Tibial nerve (tissue), 4 donors: ENCODE data around the gene NTM. TPM values are rescaled to one million over a fixed set of nuclear protein-coding genes. Genes with fewer than 3 reads are reported as not detected.

Experiments used
- DNase-seq, 2 donors: peaks; one replicate each; pipeline ENCODE4 v3.0.0-alpha.2; 2019; ENCODE audit warnings: low spot score in 2 of 2
- H3K27ac ChIP-seq, 4 donors: fragments of 200-600 bp; sonication (generic) in 3 of 4; one replicate each; pipeline ENCODE4 v1.5.1; 2017 to 2019; ENCODE audit warnings: mild to moderate bottlenecking in 1 of 4
- H3K27me3 ChIP-seq, 2 donors: fragments of 200-600 bp; sonication (generic) in 1 of 2; one replicate each; pipeline versions ENCODE4 v1.5.1 to v1.6.0; 2017 to 2019
- H3K36me3 ChIP-seq, 3 donors: fragments of 200-600 bp; sonication (generic); one replicate each; pipeline ENCODE4 v1.5.1; 2018 to 2019
- H3K4me1 ChIP-seq, 4 donors: fragments of 200-600 bp; sonication (generic) in 3 of 4; one replicate each; pipeline ENCODE4 v1.5.1; 2017 to 2019
- H3K4me3 ChIP-seq, 4 donors: fragments of 200-600 bp; sonication (generic) in 3 of 4; one replicate each; pipeline ENCODE4 v1.5.1; 2017 to 2019; ENCODE audit warnings: mild to moderate bottlenecking in 1 of 4, moderate library complexity in 1 of 4
- H3K9me3 ChIP-seq, 4 donors: fragments of 200-600 bp; sonication (generic) in 3 of 4; one replicate each; pipeline ENCODE4 v1.5.1; 2017 to 2019
- EP300 ChIP-seq, 2 donors: sonication (generic); formaldehyde crosslinking; IDR thresholded peaks; one replicate each; pipeline ENCODE4 v1.6.1; 2017; ENCODE audit warnings: antibody characterized with exemption in 2 of 2, mild to moderate bottlenecking in 1 of 2
- POLR2A ChIP-seq, 2 donors: fragments of 450-650 bp; IDR thresholded peaks; one replicate each; pipeline ENCODE4 v1.6.1; 2017; ENCODE audit warnings: antibody characterized with exemption in 2 of 2, mild to moderate bottlenecking in 2 of 2, moderate library complexity in 2 of 2
- WGBS, 2 donors: methylation state at CpG; one replicate each; pipeline ENCODE4 v1.1.5; 2018; 5-methylcytosine and 5-hydroxymethylcytosine counted together
- total RNA-seq, 4 donors: library from RNA; depleted of rRNA; stranded (reverse); fragments of >200 nt; gene quantifications; one replicate each; pipeline ENCODE4 v1.1.0, GENCODE V29; 2016
- TF ChIP-seq, protein P1 (sequence below), 5 experiments: fragments of 200-600 bp in 3 of 5; fragments of 450-650 bp in 2 of 5; sonication (generic) in 3 of 5; IDR thresholded peaks; one replicate each; pipeline ENCODE4 v1.5.1; 2016 to 2019; ENCODE audit warnings: antibody characterized with exemption in 5 of 5, mild to moderate bottlenecking in 3 of 5, moderate library complexity in 2 of 5

Gene NTM
- total RNA-seq, 4 donors from 2014 or later = 3.7 to 11.4 (median 10.8) TPM

DNA sequence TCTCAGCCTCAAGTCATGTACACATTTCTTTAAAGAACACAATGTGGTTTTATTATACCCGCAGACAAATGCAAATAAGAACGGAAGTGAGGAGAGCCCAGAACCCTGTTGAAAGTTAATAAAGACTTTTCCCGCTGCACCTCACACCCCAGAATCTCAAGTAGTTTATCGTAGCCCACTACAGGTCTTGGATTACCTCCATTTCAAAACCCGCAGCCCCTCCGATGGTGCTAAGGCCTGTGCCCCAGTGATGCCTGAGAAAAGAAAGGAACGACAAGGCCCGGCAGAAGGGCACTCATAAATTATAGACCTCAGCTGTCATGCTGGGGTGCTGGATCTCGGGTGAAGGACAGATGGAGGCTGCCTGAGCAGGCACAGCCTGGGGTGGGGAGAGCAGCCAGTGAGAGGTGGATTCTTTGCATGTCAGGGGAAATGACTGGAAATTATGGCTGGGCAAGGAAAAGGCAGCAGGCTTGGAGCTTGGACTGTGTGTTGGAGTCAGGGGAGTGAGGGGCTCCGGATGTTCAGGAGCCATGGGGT, 354.1 kb downstream of the NTM start:
- Histone ChIP-seq H3K4me3 (no peak overlapping the region), H3K9me3 (no peaks in the 10 kb centered on the region), H3K4me1 (no peaks in the 10 kb centered on the region), H3K27me3 (no peaks in the 10 kb centered on the region), H3K36me3 (no peaks in the 10 kb centered on the region), H3K27ac (no peak overlapping the region)
- TF ChIP-seq POLR2A (IDR thresholded peaks at IDR 0.05) = no peak
- no peak for TF ChIP-seq EP300 (IDR thresholded peaks at IDR 0.05)
- TF ChIP-seq, protein P1, sequence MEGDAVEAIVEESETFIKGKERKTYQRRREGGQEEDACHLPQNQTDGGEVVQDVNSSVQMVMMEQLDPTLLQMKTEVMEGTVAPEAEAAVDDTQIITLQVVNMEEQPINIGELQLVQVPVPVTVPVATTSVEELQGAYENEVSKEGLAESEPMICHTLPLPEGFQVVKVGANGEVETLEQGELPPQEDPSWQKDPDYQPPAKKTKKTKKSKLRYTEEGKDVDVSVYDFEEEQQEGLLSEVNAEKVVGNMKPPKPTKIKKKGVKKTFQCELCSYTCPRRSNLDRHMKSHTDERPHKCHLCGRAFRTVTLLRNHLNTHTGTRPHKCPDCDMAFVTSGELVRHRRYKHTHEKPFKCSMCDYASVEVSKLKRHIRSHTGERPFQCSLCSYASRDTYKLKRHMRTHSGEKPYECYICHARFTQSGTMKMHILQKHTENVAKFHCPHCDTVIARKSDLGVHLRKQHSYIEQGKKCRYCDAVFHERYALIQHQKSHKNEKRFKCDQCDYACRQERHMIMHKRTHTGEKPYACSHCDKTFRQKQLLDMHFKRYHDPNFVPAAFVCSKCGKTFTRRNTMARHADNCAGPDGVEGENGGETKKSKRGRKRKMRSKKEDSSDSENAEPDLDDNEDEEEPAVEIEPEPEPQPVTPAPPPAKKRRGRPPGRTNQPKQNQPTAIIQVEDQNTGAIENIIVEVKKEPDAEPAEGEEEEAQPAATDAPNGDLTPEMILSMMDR (IDR thresholded peaks at IDR 0.05) = no peak
- no peak for DNase-seq
- WGBS, 2 donors = 64 to 69% methylated on average over 10 of the region's 10 CpGs

DNA sequence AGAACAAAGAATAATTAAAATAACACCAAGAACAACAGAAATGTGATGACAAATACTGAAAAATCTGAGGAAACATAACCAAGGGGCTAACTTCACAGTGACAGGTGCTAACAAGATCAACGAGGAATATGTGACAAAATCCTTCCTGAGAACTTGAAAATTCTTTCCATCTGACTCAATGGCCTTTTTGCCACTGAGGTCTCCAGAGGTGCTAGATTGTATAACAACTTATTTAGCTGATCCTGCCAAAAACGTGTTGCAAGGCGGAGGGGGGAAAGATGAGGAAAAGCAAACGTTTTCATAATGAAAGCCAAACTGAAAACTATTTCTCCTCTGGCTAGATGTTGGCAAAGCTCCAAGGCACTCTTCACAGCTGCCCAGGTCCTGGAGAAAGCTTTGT, 364.5 kb downstream of the NTM start:
- Histone ChIP-seq H3K36me3 (no peaks in the 10 kb centered on the region), H3K9me3 (no peaks in the 10 kb centered on the region), H3K27me3 (peaks cover 0 to 9% of the 10 kb centered on the region in 2 donors), H3K4me3 (no peak overlapping the region), H3K27ac (no peak overlapping the region), H3K4me1 (no peaks in the 10 kb centered on the region)
- no peak for TF ChIP-seq EP300 (IDR thresholded peaks at IDR 0.05)
- TF ChIP-seq, protein P1 (IDR thresholded peaks at IDR 0.05) = no peak
- 16 to 31% methylated on average over 4 of the region's 4 CpGs for WGBS, 2 donors
- no peak for DNase-seq

DNA sequence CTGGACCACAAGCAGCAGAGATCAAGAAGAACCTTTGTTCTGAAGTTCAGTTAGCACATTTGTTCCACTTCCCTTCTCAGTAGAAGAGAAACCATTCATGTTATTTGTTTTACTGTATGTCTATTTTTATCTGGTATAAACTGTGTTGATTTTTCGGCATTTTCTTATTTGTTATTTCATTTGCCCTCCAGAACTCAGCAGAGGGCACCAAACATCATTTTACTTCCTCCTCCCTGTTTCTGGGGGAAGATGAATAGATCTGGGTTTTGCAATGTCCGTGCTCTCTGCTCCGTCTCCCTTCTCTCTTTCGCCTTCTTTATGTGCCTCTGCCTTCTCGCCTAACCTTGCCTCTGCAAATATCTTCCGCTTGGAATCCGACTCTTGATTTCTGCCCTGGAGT, 366.9 kb downstream of the NTM start:
- no peak overlapping the region for H3K27ac ChIP-seq
- no peak overlapping the region for H3K4me3 ChIP-seq
- peaks cover 0 to 9% of the 10 kb centered on the region in 2 donors for H3K27me3 ChIP-seq
- WGBS, 2 donors = 34 to 43% methylated on average over 7 of the region's 7 CpGs
- TF ChIP-seq, protein P1 (IDR thresholded peaks at IDR 0.05) = no peak
- TF ChIP-seq EP300 (IDR thresholded peaks at IDR 0.05) = no peak
- TF ChIP-seq POLR2A (IDR thresholded peaks at IDR 0.05) = no peak
- H3K36me3 ChIP-seq = no peaks in the 10 kb centered on the region
- no peak for DNase-seq
- H3K4me1 ChIP-seq = no peaks in the 10 kb centered on the region
- no peaks in the 10 kb centered on the region for H3K9me3 ChIP-seq

DNA sequence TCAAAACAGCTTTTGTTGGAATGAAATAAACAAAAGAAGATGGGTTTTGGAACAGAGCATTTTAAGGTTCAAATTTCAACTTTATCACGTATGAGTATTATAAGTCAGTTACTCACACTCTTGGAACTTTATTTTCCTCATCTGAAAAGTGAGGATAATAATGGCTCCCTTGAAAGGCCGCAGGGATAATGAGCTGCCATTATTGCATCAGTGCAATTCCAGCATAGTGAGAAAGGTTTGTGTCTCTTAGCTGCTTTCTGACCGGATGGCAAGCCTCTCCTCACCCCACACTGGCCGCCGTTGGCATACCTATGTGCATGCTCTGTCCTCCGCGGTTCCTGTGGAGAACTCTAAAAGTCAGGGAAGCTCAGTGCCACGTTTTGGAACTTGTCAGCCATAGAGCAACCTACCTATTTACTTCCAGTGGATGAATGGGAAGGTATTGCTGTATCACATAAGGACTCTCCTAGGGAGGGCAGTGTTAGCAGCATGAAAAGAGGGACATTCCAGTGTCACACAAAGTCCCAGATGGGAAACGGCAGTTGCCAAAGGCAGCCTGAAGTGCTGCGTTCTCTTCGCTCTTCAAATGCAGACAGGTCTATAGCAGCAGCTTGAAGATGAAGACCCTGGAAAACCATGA, 368.9 kb downstream of the NTM start:
- no peaks in the 10 kb centered on the region for H3K36me3 ChIP-seq
- H3K27me3 ChIP-seq = peaks cover 0 to 3% of the 10 kb centered on the region in 2 donors
- TF ChIP-seq EP300 (IDR thresholded peaks at IDR 0.05) = no peak
- TF ChIP-seq, protein P1 (IDR thresholded peaks at IDR 0.05) = no peak
- TF ChIP-seq POLR2A (IDR thresholded peaks at IDR 0.05) = no peak
- H3K4me1 ChIP-seq = no peaks in the 10 kb centered on the region
- WGBS, 2 donors = 61 to 64% methylated on average over 11 of the region's 11 CpGs
- H3K9me3 ChIP-seq = no peaks in the 10 kb centered on the region
- no peak overlapping the region for H3K27ac ChIP-seq
- DNase-seq = no peak
- H3K4me3 ChIP-seq = no peak overlapping the region

DNA sequence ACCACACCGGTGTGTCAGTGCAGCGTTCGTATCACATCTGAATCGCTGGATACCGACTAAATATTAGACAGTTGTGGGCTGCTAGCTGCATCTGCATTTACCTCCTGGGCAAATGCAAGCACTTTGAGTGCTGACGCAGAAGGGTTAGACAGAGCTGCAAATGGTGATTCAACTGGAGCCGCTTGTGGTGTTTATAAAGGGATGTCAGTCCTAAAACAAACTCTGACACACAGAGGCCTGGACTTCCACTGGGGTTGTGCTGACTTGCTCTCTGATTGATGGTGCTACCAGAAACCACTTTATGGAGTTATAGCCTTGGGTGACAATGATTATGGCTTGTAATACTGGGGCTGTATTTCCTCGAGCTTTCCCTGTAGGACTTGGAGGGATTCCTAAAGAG, 374.4 kb downstream of the NTM start:
- no peak overlapping the region for H3K27ac ChIP-seq
- DNase-seq = no peak
- 67 to 73% methylated on average over 8 of the region's 8 CpGs for WGBS, 2 donors

More for the DNA sequence above, 374.4 kb downstream of the NTM start:
- no peaks in the 10 kb centered on the region for H3K36me3 ChIP-seq
- no peaks in the 10 kb centered on the region for H3K9me3 ChIP-seq
- H3K4me1 ChIP-seq = peaks cover 0 to 6% (median 0%) of the 10 kb centered on the region in 4 donors
- no peak overlapping the region for H3K4me3 ChIP-seq
- no peak for TF ChIP-seq EP300 (IDR thresholded peaks at IDR 0.05)
- TF ChIP-seq, protein P1 (IDR thresholded peaks at IDR 0.05) = no peak
- TF ChIP-seq POLR2A (IDR thresholded peaks at IDR 0.05) = no peak
- no peaks in the 10 kb centered on the region for H3K27me3 ChIP-seq
